Neural cell (in vitro differentiated cells): ENCODE measurements around the gene OR14K1.

ENCODE experiments used
- EZH2 ChIP-seq: fragments of 200-600, 300-800 bp; shearing (Covaris generic), sonication (generic); IDR thresholded peaks from 2 replicates; pipeline ENCODE4 v1.6.1; 2014; ENCODE audit warnings: antibody characterized with exemption, low read length, borderline replicate concordance, mild to moderate bottlenecking; ENCODE audit not compliant: insufficient read depth, poor library complexity, severe bottlenecking
- MXI1 ChIP-seq: fragments of 450-650 bp; conservative IDR thresholded peaks from 2 replicates; pipeline ENCODE4 v1.6.1; 2014; ENCODE audit warnings: antibody characterized with exemption, mild to moderate bottlenecking; ENCODE audit not compliant: poor library complexity, severe bottlenecking
- POLR2AphosphoS5 ChIP-seq: IDR thresholded peaks from 2 replicates; pipeline ENCODE4 v1.6.1; 2012
- REST ChIP-seq: IDR thresholded peaks from 2 replicates; pipeline ENCODE4 v1.6.1; 2012; ENCODE audit warnings: borderline replicate concordance
- SMC3 ChIP-seq: fragments of 450-650 bp; conservative IDR thresholded peaks from 2 replicates; pipeline ENCODE4 v1.6.1; 2014; ENCODE audit warnings: antibody characterized with exemption, mild to moderate bottlenecking, moderate library complexity; ENCODE audit not compliant: poor library complexity
- TAF1 ChIP-seq: IDR thresholded peaks from 2 replicates; pipeline ENCODE4 v1.6.1; 2012; ENCODE audit warnings: low read depth
- TF ChIP-seq, protein P1 (sequence below): fragments of 450-650 bp; IDR thresholded peaks from 2 replicates; pipeline ENCODE4 v1.5.1; 2014; ENCODE audit warnings: antibody characterized with exemption, mild to moderate bottlenecking, moderate library complexity; ENCODE audit not compliant: poor library complexity, severe bottlenecking

GRCh38 chr1:247740721-247741120, 2.3 kb downstream of the OR14K1 start:
- TF ChIP-seq SMC3 (no peak), EZH2 (no peak), POLR2AphosphoS5 (no peak), TAF1 (no peak), REST (no peak), MXI1 (no peak)
- TF ChIP-seq, protein P1, sequence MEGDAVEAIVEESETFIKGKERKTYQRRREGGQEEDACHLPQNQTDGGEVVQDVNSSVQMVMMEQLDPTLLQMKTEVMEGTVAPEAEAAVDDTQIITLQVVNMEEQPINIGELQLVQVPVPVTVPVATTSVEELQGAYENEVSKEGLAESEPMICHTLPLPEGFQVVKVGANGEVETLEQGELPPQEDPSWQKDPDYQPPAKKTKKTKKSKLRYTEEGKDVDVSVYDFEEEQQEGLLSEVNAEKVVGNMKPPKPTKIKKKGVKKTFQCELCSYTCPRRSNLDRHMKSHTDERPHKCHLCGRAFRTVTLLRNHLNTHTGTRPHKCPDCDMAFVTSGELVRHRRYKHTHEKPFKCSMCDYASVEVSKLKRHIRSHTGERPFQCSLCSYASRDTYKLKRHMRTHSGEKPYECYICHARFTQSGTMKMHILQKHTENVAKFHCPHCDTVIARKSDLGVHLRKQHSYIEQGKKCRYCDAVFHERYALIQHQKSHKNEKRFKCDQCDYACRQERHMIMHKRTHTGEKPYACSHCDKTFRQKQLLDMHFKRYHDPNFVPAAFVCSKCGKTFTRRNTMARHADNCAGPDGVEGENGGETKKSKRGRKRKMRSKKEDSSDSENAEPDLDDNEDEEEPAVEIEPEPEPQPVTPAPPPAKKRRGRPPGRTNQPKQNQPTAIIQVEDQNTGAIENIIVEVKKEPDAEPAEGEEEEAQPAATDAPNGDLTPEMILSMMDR, result no peak
